ENCODE results near the gene ISL2.

Gene ISL2

GRCh38 chr15:76376029-76376428 lies 39.5 kb downstream of the ISL2 start:
- peak; percentile 31 for DNase-seq (ENCODE audit: low read depth, low spot score)

GRCh38 chr15:76376816-76377215 lies 40.2 kb downstream of the ISL2 start:
- DNase-seq (ENCODE audit: low read depth, low spot score), result no peak

- DNase-seq (ENCODE audit: low read depth, low spot score), result no peak
Observed at GRCh38 chr15:76377217-76377616, 40.6 kb downstream of the ISL2 start.

GRCh38 chr15:76377751-76378150 lies 41.2 kb downstream of the ISL2 start:
- DNase-seq (ENCODE audit: low read depth, low spot score), result no peak

GRCh38 chr15:76378691-76379090 lies 42.1 kb downstream of the ISL2 start:
- DNase-seq (ENCODE audit: low read depth, low spot score), result no peak

- DNase-seq (ENCODE audit: low read depth, low spot score), result no peak
Observed at GRCh38 chr15:76380249-76380648, 43.7 kb downstream of the ISL2 start.

GRCh38 chr15:76381366-76381765 lies 44.8 kb downstream of the ISL2 start:
- DNase-seq (ENCODE audit: low read depth, low spot score), result no peak

GRCh38 chr15:76382987-76383728 lies 46.6 kb downstream of the ISL2 start:
- no peak for DNase-seq (ENCODE audit: low read depth, low spot score)

- DNase-seq (ENCODE audit: low read depth, low spot score), result no peak
Observed at GRCh38 chr15:76384409-76384808, 47.8 kb downstream of the ISL2 start.

GRCh38 chr15:76386178-76386577 lies 49.6 kb downstream of the ISL2 start:
- DNase-seq (ENCODE audit: low read depth, low spot score), result no peak

GRCh38 chr15:76386926-76387325 lies 50.4 kb downstream of the ISL2 start:
- DNase-seq (ENCODE audit: low read depth, low spot score), result no peak

GRCh38 chr15:76390571-76390970 lies 54.0 kb downstream of the ISL2 start:
- no peak for DNase-seq (ENCODE audit: low read depth, low spot score)

GRCh38 chr15:76391309-76391708 lies 54.7 kb downstream of the ISL2 start:
- no peak for DNase-seq (ENCODE audit: low read depth, low spot score)

- no peak for DNase-seq (ENCODE audit: low read depth, low spot score)
Observed at GRCh38 chr15:76391847-76392246, 55.3 kb downstream of the ISL2 start.
